Ramos (cell line): ENCODE results near the gene CD9.

ENCODE experiments used
- in situ Hi-C: fragments of 300-500 bp; cut with MboI; formaldehyde crosslinking; loops from one replicate; pipeline ENCODE4 v1.14.3; 2022; ENCODE audit warnings: low sequenced_read_pairs; ENCODE audit not compliant: unreplicated experiment

CD9 gene

DNA sequence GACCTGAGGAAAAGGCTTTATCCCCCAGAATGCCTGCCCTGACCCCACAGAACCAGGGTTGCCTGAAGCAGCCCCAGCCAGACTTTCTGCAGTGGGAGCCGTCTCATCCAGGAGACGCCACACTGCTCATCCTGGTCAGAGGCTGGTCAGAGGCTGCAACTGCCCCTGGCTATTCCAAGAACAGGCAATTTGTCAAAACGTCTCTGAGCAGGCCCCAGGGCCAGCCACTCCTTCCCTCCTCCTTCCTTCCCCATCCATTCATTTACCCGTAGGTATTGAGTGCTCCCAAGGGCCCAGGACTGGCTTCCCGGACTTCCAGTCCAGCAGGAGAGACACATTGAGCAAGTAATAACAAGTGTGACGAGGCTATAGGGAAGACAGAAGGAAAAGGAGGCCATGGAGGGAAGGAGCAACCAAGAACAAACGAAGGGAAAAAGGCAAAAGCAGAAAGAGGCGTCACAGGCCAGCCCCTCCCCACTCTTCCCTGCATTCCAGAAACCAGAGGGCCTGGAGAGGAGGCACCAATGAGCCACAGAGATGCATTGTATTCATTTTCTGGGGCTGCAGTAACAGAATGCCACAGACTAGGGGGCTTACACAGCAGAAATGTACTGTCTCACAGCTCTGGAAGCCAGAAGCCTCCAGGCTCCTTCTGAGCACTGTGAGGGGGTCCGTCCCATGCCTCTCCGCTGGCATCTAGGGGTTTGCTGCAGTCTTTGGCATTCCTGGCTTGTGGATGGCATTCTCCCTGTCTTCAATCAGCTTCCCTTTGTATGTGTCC lies 21.0 kb upstream of the CD9 start:
- in situ Hi-C loops = no loop called here

DNA sequence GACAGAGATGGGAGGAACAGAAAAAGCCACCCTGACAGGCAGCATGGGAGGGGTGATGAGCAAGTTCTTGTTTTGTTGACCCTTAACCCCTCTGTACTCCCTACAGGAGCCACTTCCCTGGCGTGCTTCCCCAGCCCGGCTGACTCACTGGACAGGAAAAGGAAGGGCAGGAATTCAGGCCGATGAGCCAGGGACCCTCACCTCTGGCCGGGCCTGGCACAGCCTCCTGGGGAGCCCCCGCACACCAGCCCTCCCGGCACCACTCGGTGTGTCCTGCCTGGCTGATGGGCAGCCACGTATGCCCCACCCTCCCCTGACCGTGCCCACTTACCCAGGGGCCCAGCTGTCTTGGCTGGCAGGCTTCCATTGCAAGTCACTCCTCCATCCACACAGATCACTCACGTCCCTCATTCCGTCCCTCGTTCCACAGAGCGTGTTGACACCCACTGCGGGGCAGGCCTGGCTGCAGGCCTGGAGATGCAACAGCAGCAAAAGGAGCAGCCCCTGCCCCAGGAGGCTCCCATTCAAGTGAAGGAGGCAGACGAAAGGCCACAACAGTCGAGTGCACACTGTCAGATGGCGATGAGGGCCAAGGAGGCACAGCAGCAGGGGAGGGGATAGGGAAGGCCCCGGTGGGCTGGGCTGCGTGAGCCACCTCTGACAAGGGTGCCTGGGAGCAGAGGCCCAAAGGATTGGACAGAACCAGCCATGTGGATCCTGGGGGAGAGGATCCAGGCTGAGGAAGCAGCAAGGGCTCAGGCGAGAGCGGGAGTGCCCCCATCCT lies 19.7 kb upstream of the CD9 start:
- in situ Hi-C loops = no loop called here

DNA sequence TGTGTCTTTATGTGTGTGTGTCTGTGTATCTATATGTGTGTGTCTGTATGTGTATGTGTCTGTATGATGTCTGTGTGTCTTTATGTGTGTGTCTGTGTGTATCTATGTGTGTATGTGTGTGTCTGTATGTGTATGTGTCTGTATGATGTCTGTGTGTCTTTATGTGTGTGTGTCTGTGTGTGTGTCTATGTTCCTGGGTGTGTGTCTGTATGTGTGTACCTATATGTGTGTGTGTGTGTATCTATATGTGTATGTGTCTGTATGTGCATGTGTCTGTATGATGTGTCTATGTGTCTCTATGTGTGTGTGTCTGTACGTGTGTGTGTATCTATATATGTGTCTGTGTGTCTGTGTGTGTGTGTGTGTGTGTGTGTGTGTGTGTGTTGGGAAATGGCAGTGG lies 19.0 kb upstream of the CD9 start:
- in situ Hi-C loops = no loop called here

GRCh38 chr12:6181583-6182278 lies 18.5 kb upstream of the CD9 start:
- in situ Hi-C loops = no loop called here

DNA sequence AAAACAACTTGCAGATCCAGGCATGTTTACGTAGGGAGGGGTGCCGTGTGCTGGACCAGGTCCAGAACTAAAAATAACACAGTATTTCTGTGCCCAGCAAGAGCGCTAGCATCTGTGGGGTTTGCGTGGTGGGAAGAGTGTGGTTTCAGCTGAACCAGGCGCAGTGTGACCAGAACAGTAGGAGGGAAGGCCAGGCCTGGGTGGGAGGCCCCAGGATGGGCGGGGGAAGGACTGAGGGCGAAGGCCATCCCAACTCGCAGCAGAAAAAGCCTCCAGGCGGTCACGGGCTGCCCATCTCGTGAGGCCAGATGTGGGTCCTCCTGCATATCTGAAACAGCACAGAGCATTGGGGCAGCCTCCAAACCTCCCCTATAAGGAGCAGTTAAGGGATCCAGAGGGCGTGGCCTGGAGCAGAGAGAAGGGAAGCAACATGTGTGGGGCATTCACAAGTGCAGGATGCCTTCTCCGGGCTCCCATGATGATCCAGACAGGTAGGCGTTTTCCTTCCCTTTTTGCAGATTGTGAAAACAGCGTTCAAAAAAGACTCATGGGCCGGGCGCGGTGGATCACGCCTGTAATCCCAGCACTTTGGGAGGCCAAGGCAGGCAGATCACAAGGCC lies 17.8 kb upstream of the CD9 start:
- in situ Hi-C loops = no loop called here

GRCh38 chr12:6183689-6184428 lies 16.3 kb upstream of the CD9 start:
- in situ Hi-C loops = no loop called here

GRCh38 chr12:6185961-6186827 lies 14.0 kb upstream of the CD9 start:
- in situ Hi-C loops = no loop called here

- in situ Hi-C loops = no loop called here
Measured at GRCh38 chr12:6187948-6188793, 12.0 kb upstream of the CD9 start.

DNA sequence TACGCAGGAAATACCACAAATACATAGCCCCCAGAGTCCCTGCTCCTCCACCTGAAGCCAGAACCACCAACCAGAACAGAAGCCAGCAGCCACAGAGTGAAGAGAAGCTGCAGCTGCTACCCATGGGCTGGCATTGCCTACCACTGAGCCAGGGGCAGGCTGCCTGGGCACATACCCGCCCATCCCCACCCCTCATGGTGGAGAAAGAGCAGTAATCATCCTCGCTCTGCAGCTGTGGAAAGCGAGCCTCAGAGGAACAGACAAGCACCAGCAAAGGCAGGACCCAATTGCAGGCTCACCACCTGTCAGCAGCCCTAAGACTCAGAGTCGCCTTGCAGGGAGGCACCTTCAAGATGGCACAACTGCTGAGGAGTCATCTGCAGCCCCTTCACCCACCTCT lies 11.2 kb upstream of the CD9 start:
- in situ Hi-C loops = no loop called here

DNA sequence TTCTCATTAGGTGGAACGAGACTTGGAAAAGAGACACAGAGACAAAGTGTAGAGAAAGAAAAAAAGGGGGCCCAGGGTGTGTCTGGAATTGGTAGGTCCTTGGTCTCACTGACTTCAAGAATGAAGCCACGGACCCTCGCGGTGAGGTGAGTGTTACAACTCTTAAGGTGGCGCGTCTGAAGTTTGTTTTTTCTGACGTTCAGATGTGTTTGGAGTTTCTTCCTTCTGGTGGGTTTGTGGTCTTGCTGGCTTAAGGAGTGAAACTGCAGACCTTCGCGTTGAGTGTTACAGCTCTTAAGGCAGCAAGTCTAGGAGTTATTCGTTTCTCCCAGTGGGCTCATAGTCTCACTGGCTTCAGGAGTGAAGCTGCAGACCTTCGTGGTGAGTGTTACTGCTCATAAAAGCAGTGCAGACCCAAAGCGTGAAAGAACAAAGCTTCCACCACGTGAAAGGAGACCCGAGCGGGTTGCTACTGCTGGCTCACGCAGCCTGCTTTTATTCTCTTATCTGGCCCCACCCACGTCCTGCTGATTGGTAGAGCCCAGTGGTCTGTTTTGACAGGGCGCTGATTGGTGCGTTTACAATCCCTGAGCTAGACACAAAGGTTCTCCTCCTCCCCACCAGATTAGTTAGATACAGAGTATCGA lies 10.1 kb upstream of the CD9 start:
- in situ Hi-C loops = loop anchor here (5.0 kb wide), 1 partner anchor 87 kb away; no protein-coding TSS in a partner anchor

GRCh38 chr12:6190767-6191530 lies 9.3 kb upstream of the CD9 start:
- in situ Hi-C loops = loop anchor here (5.0 kb wide), 1 partner anchor 86 kb away; no protein-coding TSS in a partner anchor

DNA sequence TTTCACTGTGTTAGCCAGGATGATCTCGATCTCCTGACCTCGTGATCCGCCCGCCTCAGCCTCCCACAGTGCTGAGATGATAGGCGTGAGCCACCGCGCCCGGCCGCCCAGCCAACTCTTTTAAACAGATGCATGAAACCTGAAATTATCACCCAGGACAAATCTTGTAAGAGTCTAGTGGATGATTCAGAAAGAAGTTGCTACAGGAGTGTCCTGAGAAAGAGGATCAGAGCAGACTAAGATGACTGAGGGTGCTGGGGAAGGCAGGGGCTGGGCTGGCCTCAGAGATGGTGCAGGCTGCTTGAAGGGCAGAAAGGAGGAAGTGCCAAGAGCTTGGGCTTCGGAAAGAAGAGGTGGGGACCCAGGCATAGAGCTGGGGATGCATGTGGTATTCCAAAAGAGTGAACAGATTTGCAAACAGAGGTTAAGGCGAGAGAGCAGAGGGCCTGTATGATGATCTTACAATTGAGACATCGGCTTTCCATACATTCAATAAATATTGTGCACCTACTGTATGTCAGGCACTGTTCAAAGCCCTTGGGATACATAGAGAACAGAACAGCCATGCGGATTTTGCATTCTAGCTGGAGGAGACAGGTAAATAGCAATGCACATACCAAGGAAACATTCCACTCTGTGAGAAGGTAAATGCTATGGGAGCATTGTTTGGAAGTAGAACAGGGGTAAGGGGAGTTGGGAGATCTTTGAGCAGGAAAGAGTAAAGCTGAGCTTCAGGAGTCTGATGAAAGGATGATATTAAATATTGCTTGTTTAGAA lies 7.4 kb upstream of the CD9 start:
- in situ Hi-C loops = loop anchor here (5.0 kb wide), 1 partner anchor 85 kb away; no protein-coding TSS in a partner anchor

- in situ Hi-C loops = loop anchor here (5.0 kb wide), 1 partner anchor 83 kb away; no protein-coding TSS in a partner anchor
Measured at GRCh38 chr12:6193853-6194815, 6.1 kb upstream of the CD9 start.

DNA sequence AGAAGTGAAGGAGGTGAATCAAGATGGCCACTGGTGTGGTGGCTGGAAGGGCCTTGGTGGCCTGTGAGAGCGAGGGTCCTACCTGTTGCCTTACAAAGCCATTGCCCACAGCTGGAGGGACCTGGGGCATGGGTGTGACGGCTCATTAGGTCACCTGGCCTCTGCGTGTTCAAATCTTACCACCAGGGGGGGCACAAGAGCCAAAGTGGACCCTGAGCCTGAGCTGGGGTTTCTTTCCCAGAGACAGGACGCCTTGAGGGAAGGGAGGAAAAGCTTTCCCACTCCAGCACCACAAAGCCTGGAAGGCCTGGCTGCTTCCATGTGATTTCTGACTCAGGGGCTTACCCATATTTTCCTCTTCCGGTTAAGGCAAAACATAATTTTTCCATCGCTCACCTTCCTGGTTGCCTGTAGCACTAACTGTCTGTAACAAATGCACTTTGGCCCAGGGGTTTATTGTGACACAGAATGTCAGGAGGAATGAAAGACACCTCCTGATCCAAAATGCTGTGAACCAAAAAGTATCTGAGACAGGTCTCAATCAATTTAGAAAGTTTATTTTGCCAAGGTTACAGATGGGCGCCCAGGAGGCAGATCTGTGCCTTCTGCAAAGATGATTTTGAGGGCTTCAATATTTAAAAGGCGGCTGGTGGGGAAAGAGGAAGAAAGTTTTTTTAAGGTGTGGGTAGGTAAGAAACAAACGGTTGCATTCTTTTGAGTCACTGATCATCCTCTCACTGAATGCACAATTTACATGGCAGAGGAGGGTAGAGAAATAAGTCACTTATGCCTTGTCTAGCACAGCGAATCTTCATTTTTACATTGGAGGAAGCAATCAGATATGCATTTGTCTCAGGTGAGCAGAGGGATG lies 4.3 kb upstream of the CD9 start:
- in situ Hi-C loops = no loop called here
